Stimulated activated CD4-positive, alpha-beta T cell treated with anti-CD3 and anti-CD28 coated beads, Interleukin-2, amount 100 ng/mL, for 4 hours (primary cell): ENCODE measurements around the gene GOLGA1.
"Not testable (repeated sequence)": the region's sequence is repeated elsewhere in the genome, so short reads cannot be mapped to it uniquely, and the experiment has no call there.

ENCODE experiments used
- DNase-seq: peaks from one replicate; pipeline ENCODE4 v3.0.0-alpha.2; 2020; ENCODE audit warnings: low read depth

Gene GOLGA1

GRCh38 chr9:124858330-124859046 lies 82.4 kb downstream of the GOLGA1 start:
- no peak for DNase-seq

- no peak for DNase-seq
Observed at GRCh38 chr9:124857533-124858162, 83.2 kb downstream of the GOLGA1 start.

- no peak for DNase-seq
Observed at GRCh38 chr9:124855944-124856765, 84.7 kb downstream of the GOLGA1 start.

GRCh38 chr9:124855566-124855943 lies 85.3 kb downstream of the GOLGA1 start:
- no peak for DNase-seq

- DNase-seq, result no peak
Observed at GRCh38 chr9:124854822-124855221, 86.1 kb downstream of the GOLGA1 start.

- no peak for DNase-seq
Observed at GRCh38 chr9:124854161-124854560, 86.7 kb downstream of the GOLGA1 start.

GRCh38 chr9:124853605-124854143 lies 87.2 kb downstream of the GOLGA1 start:
- DNase-seq, result no peak

- DNase-seq, result peak; percentile 51
Observed at GRCh38 chr9:124852829-124853531, 87.9 kb downstream of the GOLGA1 start, which contains the start of gene WDR38. Gene WDR38 (plus strand): TSS chr9:124853460. CDS start chr9:124853532, 72 bp downstream.

- DNase-seq, result no peak
Observed at GRCh38 chr9:124852121-124852828, 88.6 kb downstream of the GOLGA1 start.

GRCh38 chr9:124849801-124850200 lies 91.1 kb downstream of the GOLGA1 start:
- DNase-seq, result no peak

- DNase-seq, result no peak
Observed at GRCh38 chr9:124846969-124847368, 93.9 kb downstream of the GOLGA1 start.

- DNase-seq, result not testable (repeated sequence)
Observed at GRCh38 chr9:124846467-124846866, 94.4 kb downstream of the GOLGA1 start.

GRCh38 chr9:124844291-124844690 lies 96.6 kb downstream of the GOLGA1 start:
- no peak for DNase-seq

GRCh38 chr9:124843456-124844034 lies 97.3 kb downstream of the GOLGA1 start:
- no peak for DNase-seq

GRCh38 chr9:124841075-124841821 lies 99.6 kb downstream of the GOLGA1 start:
- DNase-seq, result no peak

GRCh38 chr9:124840300-124840833 lies 100.5 kb downstream of the GOLGA1 start:
- DNase-seq, result no peak

- no peak for DNase-seq
Observed at GRCh38 chr9:124839612-124840299, 101.1 kb downstream of the GOLGA1 start.

- DNase-seq, result not testable (repeated sequence)
Observed at GRCh38 chr9:124838567-124839275, 102.2 kb downstream of the GOLGA1 start.

- DNase-seq, result not testable (repeated sequence)
Observed at GRCh38 chr9:124838132-124838531, 102.8 kb downstream of the GOLGA1 start.
